Lower leg skin (tissue), 3 donors: ENCODE data around the gene RAD9B.

Source experiments
- CTCF ChIP-seq, 3 donors: fragments of 450-650 bp; IDR thresholded peaks; one replicate each; pipeline ENCODE4 v1.5.1; 2016; ENCODE audit warnings: antibody characterized with exemption in 3 of 3, mild to moderate bottlenecking in 3 of 3, moderate library complexity in 2 of 3
- POLR2A ChIP-seq, 2 donors: fragments of 450-650 bp; IDR thresholded peaks; one replicate each; pipeline ENCODE4 v1.6.1; 2016 to 2017; ENCODE audit warnings: antibody characterized with exemption in 2 of 2, mild to moderate bottlenecking in 1 of 2, moderate library complexity in 1 of 2

- TF ChIP-seq CTCF (IDR thresholded peaks at IDR 0.05) (no peak), POLR2A (IDR thresholded peaks at IDR 0.05) (no peak)
Measured at GRCh38 chr12:110545812-110546211, 43.7 kb downstream of the RAD9B start.
